H9 (cell line): ENCODE measurements around the gene KIAA0930. TPM values are rescaled to one million over a fixed set of nuclear protein-coding genes. Genes with fewer than 3 reads are reported as not detected.

Experiments
- DNase-seq: peaks from one replicate; pipeline ENCODE4 v3.0.0-alpha.2; 2017
- H2AFZ ChIP-seq: one replicate; pipeline ENCODE4 v1.6.1; 2013; ENCODE audit warnings: mild to moderate bottlenecking, low read length, control low read depth, moderate library complexity
- H2AK5ac ChIP-seq: 2 replicates; pipeline ENCODE4 v1.6.1; 2013; ENCODE audit warnings: low read length, control low read depth, mixed read lengths; ENCODE audit not compliant: insufficient read length
- H2BK120ac ChIP-seq: one replicate; pipeline ENCODE4 v1.6.1; 2013; ENCODE audit warnings: low read depth, mild to moderate bottlenecking, low read length, control low read depth, inconsistent platforms; ENCODE audit not compliant: poor library complexity, severe bottlenecking
- H2BK12ac ChIP-seq: 2 replicates; pipeline ENCODE4 v1.6.1; 2013; ENCODE audit warnings: low read length, control low read depth, mixed read lengths, low read depth; ENCODE audit not compliant: insufficient read length
- H2BK15ac ChIP-seq: 2 replicates; pipeline ENCODE4 v1.6.1; 2013; ENCODE audit warnings: low read depth, low read length, control low read depth
- H2BK20ac ChIP-seq: one replicate; pipeline ENCODE4 v1.6.1; 2013; ENCODE audit warnings: low read depth, mild to moderate bottlenecking, low read length, control low read depth, inconsistent platforms; ENCODE audit not compliant: poor library complexity, severe bottlenecking
- H2BK5ac ChIP-seq: 2 replicates; pipeline ENCODE4 v1.6.1; 2013; ENCODE audit warnings: low read length, control low read depth, mixed read lengths; ENCODE audit not compliant: insufficient read length
- H3K14ac ChIP-seq: 2 replicates; pipeline ENCODE4 v1.6.1; 2013; ENCODE audit warnings: low read length, control low read depth; ENCODE audit not compliant: insufficient read depth
- H3K18ac ChIP-seq: 2 replicates; pipeline ENCODE4 v1.6.1; 2013; ENCODE audit warnings: low read depth, mild to moderate bottlenecking, mixed read lengths, low read length, control low read depth; ENCODE audit not compliant: insufficient read length
- H3K23ac ChIP-seq: 2 replicates; pipeline ENCODE4 v1.6.1; 2013; ENCODE audit warnings: low read length, control low read depth, mixed read lengths, low read depth; ENCODE audit not compliant: insufficient read length
- H3K23me2 ChIP-seq: 2 replicates; pipeline ENCODE4 v1.6.1; 2013; ENCODE audit warnings: low read depth, mild to moderate bottlenecking, mixed read lengths, low read length, control low read depth; ENCODE audit not compliant: insufficient read length, poor library complexity, severe bottlenecking
- H3K27ac ChIP-seq: 2 replicates; pipeline ENCODE4 v1.5.1; 2013; ENCODE audit warnings: low read length, control low read depth, mixed read lengths, low read depth; ENCODE audit not compliant: insufficient read length
- H3K27me3 ChIP-seq: 2 replicates; pipeline ENCODE4 v1.6.1; 2013; ENCODE audit warnings: low read length, control low read depth, inconsistent platforms; ENCODE audit not compliant: insufficient read depth
- H3K4ac ChIP-seq: 2 replicates; pipeline ENCODE4 v1.6.1; 2013; ENCODE audit warnings: low read depth, mild to moderate bottlenecking, control low read depth, inconsistent platforms, low read length, moderate library complexity
- H3K4me1 ChIP-seq: 2 replicates; pipeline ENCODE4 v1.6.1; 2013; ENCODE audit warnings: low read length, control low read depth, inconsistent platforms; ENCODE audit not compliant: insufficient read depth
- H3K4me2 ChIP-seq: 2 replicates; pipeline ENCODE4 v1.6.1; 2013; ENCODE audit warnings: low read length, control low read depth, mixed read lengths; ENCODE audit not compliant: insufficient read length, insufficient read depth
- H3K56ac ChIP-seq: 2 replicates; pipeline ENCODE4 v1.6.1; 2013; ENCODE audit warnings: low read depth, mild to moderate bottlenecking, mixed read lengths, low read length, control low read depth; ENCODE audit not compliant: insufficient read length
- H3K79me1 ChIP-seq: 2 replicates; pipeline ENCODE4 v1.6.1; 2013; ENCODE audit warnings: low read depth, mild to moderate bottlenecking, moderate library complexity, low read length, control low read depth, inconsistent platforms; ENCODE audit not compliant: insufficient read depth, poor library complexity, severe bottlenecking
- H3K79me2 ChIP-seq: 2 replicates; pipeline ENCODE4 v1.6.1; 2013; ENCODE audit warnings: low read length, control low read depth, inconsistent platforms; ENCODE audit not compliant: insufficient read depth
- H3K9ac ChIP-seq: 2 replicates; pipeline ENCODE4 v1.6.1; 2013; ENCODE audit warnings: low read length, control low read depth, mixed read lengths; ENCODE audit not compliant: insufficient read length; ENCODE audit errors: extremely low read depth
- H3K9me3 ChIP-seq: one replicate; pipeline ENCODE4 v1.6.1; 2013; ENCODE audit warnings: low read depth, low read length, inconsistent platforms; ENCODE audit not compliant: control insufficient read depth
- H3T11ph ChIP-seq: one replicate; pipeline ENCODE4 v1.6.1; 2013; ENCODE audit warnings: mild to moderate bottlenecking, low read length, control low read depth, inconsistent platforms
- H4K20me1 ChIP-seq: one replicate; pipeline ENCODE4 v1.6.1; 2013; ENCODE audit not compliant: control insufficient read depth, insufficient read length, insufficient read depth
- H4K5ac ChIP-seq: 2 replicates; pipeline ENCODE4 v1.6.1; 2013; ENCODE audit warnings: low read depth, mild to moderate bottlenecking, mixed read lengths, low read length, control low read depth; ENCODE audit not compliant: insufficient read length
- H4K8ac ChIP-seq: replicated peaks from 2 replicates; pipeline ENCODE4 v1.6.1; 2013; ENCODE audit warnings: low read length, control low read depth, mixed read lengths, low read depth; ENCODE audit not compliant: insufficient read length
- H4K91ac ChIP-seq: 2 replicates; pipeline ENCODE4 v1.6.1; 2013; ENCODE audit warnings: low read depth, mild to moderate bottlenecking, moderate library complexity, mixed read lengths, low read length, control low read depth; ENCODE audit not compliant: insufficient read length
- H3K27ac Mint-ChIP-seq, 3 experiments: 2 replicates in 2 of 3; 3 replicates in 1 of 3; pipeline ENCODE4 v1.8.0; 2020 to 2021; ENCODE audit warnings: mixed read lengths in 3 of 3, mild to moderate bottlenecking in 1 of 3, moderate library complexity in 1 of 3
- H3K27me3 Mint-ChIP-seq: 2 replicates; pipeline ENCODE4 v1.8.0; 2021; ENCODE audit warnings: low read depth, mild to moderate bottlenecking, moderate library complexity, mixed read lengths
- H3K36me3 Mint-ChIP-seq, 3 experiments: 2 replicates in 2 of 3; 3 replicates in 1 of 3; pipeline ENCODE4 v1.8.0; 2020 to 2021; ENCODE audit warnings: low read depth in 3 of 3, mixed read lengths in 3 of 3; ENCODE audit not compliant: insufficient read depth in 1 of 3
- H3K4me1 Mint-ChIP-seq, 2 experiments: 2 replicates each; pipeline ENCODE4 v1.8.0; 2020; ENCODE audit warnings: mixed read lengths in 2 of 2
- H3K4me3 Mint-ChIP-seq, 2 experiments: 2 replicates in 1 of 2; 3 replicates in 1 of 2; pipeline ENCODE4 v1.8.0; 2020 to 2021; ENCODE audit warnings: mild to moderate bottlenecking in 2 of 2, mixed read lengths in 2 of 2, moderate library complexity in 1 of 2
- H3K9me3 Mint-ChIP-seq, 2 experiments: 2 replicates in 1 of 2; 3 replicates in 1 of 2; pipeline ENCODE4 v1.8.0; 2020; ENCODE audit warnings: mild to moderate bottlenecking in 2 of 2, mixed read lengths in 2 of 2, moderate library complexity in 1 of 2
- CTCF ChIP-seq: fragments of 200-600 bp; sonication (generic); conservative IDR thresholded peaks from 3 replicates; pipeline ENCODE4 v1.8.0; 2021; ENCODE audit warnings: antibody characterized with exemption, mild to moderate bottlenecking
- WGBS: extraction: QIAGEN DNeasy Blood & Tissue Kit; methylation state at CpG from one replicate; pipeline ENCODE4 v1.1.7; 2013; ENCODE audit warnings: missing lambda C conversion rate, low lambda C conversion rate, mixed read lengths; ENCODE audit not compliant: insufficient read length; ENCODE audit errors: extremely low coverage; 5-methylcytosine and 5-hydroxymethylcytosine counted together
- total RNA-seq: library from RNA; stranded (reverse); gene quantifications from 2 replicates; pipeline ENCODE4 v1.2.1, GENCODE V29; 2021

The KIAA0930 gene
- total RNA-seq, 1 experiment from 2014 or later: 46.2 TPM

DNA sequence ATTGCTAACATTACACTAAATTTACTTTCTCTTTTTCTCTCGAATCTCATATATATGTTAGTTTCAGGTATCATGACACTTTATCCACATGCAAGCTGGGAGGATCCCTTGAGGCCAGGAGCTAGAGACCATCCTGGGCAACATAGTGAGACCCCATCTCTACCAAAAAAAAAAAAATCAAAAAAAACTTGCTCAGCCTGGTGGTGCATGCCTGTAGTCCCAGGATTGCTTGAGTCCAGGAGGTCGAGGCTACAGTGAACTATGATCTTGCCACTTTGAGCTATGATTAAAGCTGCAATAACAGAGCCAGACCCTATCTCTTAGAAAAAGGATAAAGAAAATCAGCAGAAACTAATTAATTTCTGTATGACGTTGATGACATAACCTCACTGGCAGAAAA lies 40.3 kb upstream of the KIAA0930 start:
- H2BK12ac ChIP-seq: no peak overlapping the region
- no peaks in the 10 kb centered on the region; a peak in 1 of 7 replicates for H3K36me3 Mint-ChIP-seq
- no peaks in the 10 kb centered on the region for H3K79me1 ChIP-seq
- H3K4ac ChIP-seq: no peak overlapping the region
- no peak for TF ChIP-seq CTCF
- H2BK5ac ChIP-seq: no peak overlapping the region
- no peak overlapping the region for H3K14ac ChIP-seq
- DNase-seq: no peak
- H3K23me2 ChIP-seq: peaks cover 10% of the 10 kb centered on the region
- no peak overlapping the region for H2AK5ac ChIP-seq
- H4K20me1 ChIP-seq: no peaks in the 10 kb centered on the region
- H3K56ac ChIP-seq: no peak overlapping the region
- H3K23ac ChIP-seq: no peak overlapping the region
- WGBS: 100% methylated on average over 1 of the region's 3 CpGs
- no peak overlapping the region for H2AFZ ChIP-seq
- H3K79me2 ChIP-seq: no peaks in the 10 kb centered on the region
- no peak overlapping the region for H3K27ac Mint-ChIP-seq
- H2BK20ac ChIP-seq: no peak overlapping the region
- no peak overlapping the region for H3K27ac ChIP-seq
- peaks cover 62% of the 10 kb centered on the region for H3K27me3 Mint-ChIP-seq
- no peaks in the 10 kb centered on the region for H3K9me3 Mint-ChIP-seq
- H3K9ac ChIP-seq: no peak overlapping the region
- no peak overlapping the region for H2BK15ac ChIP-seq
- H3K4me2 ChIP-seq: no peak overlapping the region
- H3K9me3 ChIP-seq: no peaks in the 10 kb centered on the region
- H3K18ac ChIP-seq: no peak overlapping the region
- H3K4me1 ChIP-seq: no peaks in the 10 kb centered on the region
- H3K4me3 Mint-ChIP-seq: no peak overlapping the region
- no peak overlapping the region for H2BK120ac ChIP-seq
- peaks cover 5% of the 10 kb centered on the region; the same call in 1 of the 2 replicates for H3K27me3 ChIP-seq
- H3T11ph ChIP-seq: no peak overlapping the region
- H4K91ac ChIP-seq: no peak overlapping the region
- no peak overlapping the region for H4K8ac ChIP-seq
- H3K4me1 Mint-ChIP-seq: peaks cover 8 to 10% of the 10 kb centered on the region in 2 experiments
- H4K5ac ChIP-seq: no peak overlapping the region
